Peyer's patch (tissue), 4 donors: ENCODE measurements around the gene NME5. TPM values are rescaled to one million over a fixed set of nuclear protein-coding genes. Genes with fewer than 3 reads are reported as not detected.

Source experiments
- DNase-seq, 3 donors: peaks; one replicate each; pipeline ENCODE4 v3.0.0-alpha.2; 2017 to 2019
- H3K27ac ChIP-seq, 4 donors: fragments of 200-600 bp; sonication (generic); one replicate each; pipeline ENCODE4 v1.5.1; 2016 to 2019
- H3K27me3 ChIP-seq, 2 donors: fragments of 200-600 bp; sonication (generic); one replicate each; pipeline ENCODE4 v1.5.1; 2019
- H3K36me3 ChIP-seq, 3 donors: fragments of 200-600 bp; sonication (generic); one replicate each; pipeline ENCODE4 v1.5.1; 2016 to 2019
- H3K4me1 ChIP-seq, 4 donors: fragments of 200-600 bp; sonication (generic); one replicate each; pipeline ENCODE4 v1.5.1; 2016 to 2019
- H3K4me3 ChIP-seq, 4 donors: fragments of 200-600 bp; sonication (generic); 1 replicate in 3 of 4; 2 replicates in 1 of 4; pipeline ENCODE4 v1.5.1; 2016 to 2019; ENCODE audit warnings: mild to moderate bottlenecking in 1 of 4
- H3K9me3 ChIP-seq, 4 donors: fragments of 200-600 bp; sonication (generic); one replicate each; pipeline ENCODE4 v1.5.1; 2016 to 2019; ENCODE audit warnings: mild to moderate bottlenecking in 1 of 4
- POLR2A ChIP-seq, 2 donors: fragments of 450-650 bp; IDR thresholded peaks; one replicate each; pipeline ENCODE4 v1.5.1; 2017; ENCODE audit warnings: antibody characterized with exemption in 2 of 2, mild to moderate bottlenecking in 2 of 2, moderate library complexity in 2 of 2
- total RNA-seq, 4 donors: library from RNA; depleted of rRNA; stranded (reverse); fragments of >200 nt; gene quantifications; one replicate each; pipeline ENCODE4 v1.1.0, GENCODE V29; 2016
- TF ChIP-seq, protein P1 (sequence below), 6 experiments: fragments of 450-650 bp in 4 of 6; fragments of 200-600 bp in 2 of 6; sonication (generic) in 1 of 6; IDR thresholded peaks; one replicate each; pipeline ENCODE4 v1.5.1; 2017 to 2019; ENCODE audit warnings: antibody characterized with exemption in 6 of 6, mild to moderate bottlenecking in 3 of 6, moderate library complexity in 1 of 6

The NME5 gene
- total RNA-seq, 4 donors from 2014 or later = 0.70 TPM; not detected in 3

DNA sequence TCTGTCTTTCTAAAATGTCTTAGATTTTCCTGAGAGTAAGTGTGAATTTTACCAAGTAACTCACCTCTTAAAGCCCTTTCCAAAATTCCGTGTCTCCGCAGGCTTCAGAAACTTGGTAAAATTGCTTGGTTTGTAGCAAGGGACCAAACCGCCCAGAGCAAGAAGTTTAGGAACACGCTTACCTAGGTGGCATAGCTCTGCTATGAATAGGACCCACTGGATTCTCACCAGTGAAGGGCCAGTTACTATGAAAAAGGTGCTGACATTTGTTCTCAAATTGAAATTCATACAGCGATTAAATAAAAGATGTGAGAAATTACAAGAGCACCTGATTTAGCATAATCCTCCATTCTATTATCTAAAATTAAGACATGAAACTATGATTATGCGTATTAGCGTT lies 6.7 kb downstream of the NME5 start:
- no peaks in the 10 kb centered on the region for H3K36me3 ChIP-seq
- no peaks in the 10 kb centered on the region for H3K27me3 ChIP-seq
- no peaks in the 10 kb centered on the region for H3K4me1 ChIP-seq
- peak overlapping the region in 1 of 4 donors; percentile 26 for H3K4me3 ChIP-seq
- no peak for DNase-seq
- TF ChIP-seq, protein P1, sequence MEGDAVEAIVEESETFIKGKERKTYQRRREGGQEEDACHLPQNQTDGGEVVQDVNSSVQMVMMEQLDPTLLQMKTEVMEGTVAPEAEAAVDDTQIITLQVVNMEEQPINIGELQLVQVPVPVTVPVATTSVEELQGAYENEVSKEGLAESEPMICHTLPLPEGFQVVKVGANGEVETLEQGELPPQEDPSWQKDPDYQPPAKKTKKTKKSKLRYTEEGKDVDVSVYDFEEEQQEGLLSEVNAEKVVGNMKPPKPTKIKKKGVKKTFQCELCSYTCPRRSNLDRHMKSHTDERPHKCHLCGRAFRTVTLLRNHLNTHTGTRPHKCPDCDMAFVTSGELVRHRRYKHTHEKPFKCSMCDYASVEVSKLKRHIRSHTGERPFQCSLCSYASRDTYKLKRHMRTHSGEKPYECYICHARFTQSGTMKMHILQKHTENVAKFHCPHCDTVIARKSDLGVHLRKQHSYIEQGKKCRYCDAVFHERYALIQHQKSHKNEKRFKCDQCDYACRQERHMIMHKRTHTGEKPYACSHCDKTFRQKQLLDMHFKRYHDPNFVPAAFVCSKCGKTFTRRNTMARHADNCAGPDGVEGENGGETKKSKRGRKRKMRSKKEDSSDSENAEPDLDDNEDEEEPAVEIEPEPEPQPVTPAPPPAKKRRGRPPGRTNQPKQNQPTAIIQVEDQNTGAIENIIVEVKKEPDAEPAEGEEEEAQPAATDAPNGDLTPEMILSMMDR (IDR thresholded peaks at IDR 0.05) = no peak
- no peak for TF ChIP-seq POLR2A (IDR thresholded peaks at IDR 0.05)
- H3K9me3 ChIP-seq = no peaks in the 10 kb centered on the region
- no peak overlapping the region for H3K27ac ChIP-seq

DNA sequence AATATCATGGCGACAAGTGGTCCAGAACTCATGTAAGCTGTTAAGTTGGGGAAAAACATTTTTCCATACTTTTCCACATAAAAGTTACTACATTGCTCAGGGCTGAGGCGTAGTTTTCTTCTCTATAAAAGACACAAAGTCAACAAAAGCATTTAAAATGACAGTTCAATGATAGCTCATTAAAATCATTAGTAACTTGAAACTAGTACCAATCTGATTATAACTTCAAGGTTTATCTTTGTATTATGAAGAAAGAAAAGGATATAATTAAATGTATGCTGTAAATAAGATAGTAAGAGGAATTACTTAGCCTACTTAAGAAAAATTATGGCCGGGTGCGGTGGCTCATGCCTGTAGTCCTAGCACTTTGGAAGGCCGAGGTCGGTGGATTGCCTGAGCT lies 9.9 kb downstream of the NME5 start:
- no peak for DNase-seq
- H3K27me3 ChIP-seq = no peaks in the 10 kb centered on the region
- H3K9me3 ChIP-seq = no peaks in the 10 kb centered on the region
- TF ChIP-seq, protein P1 (IDR thresholded peaks at IDR 0.05) = no peak
- TF ChIP-seq POLR2A (IDR thresholded peaks at IDR 0.05) = no peak
- no peaks in the 10 kb centered on the region for H3K4me1 ChIP-seq
- H3K36me3 ChIP-seq = no peaks in the 10 kb centered on the region
- H3K4me3 ChIP-seq = no peak overlapping the region
- no peak overlapping the region for H3K27ac ChIP-seq

DNA sequence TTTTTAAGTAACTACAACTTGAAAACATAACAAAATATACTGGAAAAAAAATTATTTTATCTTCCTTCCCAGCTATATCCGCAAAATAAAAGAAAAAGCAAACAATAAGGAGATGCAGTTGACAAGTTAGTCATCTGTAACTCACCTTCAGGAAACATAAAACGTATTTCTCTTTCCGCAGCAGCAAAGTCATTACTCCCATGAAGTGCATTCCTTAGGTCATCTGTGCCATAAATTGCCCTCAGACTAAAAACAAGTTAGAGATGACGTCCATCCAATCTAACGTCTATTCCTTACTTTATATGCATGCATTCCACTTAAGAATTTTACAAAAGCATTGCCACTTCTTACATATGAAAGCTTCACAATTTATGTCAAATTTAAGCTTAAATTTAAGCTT lies 10.9 kb downstream of the NME5 start:
- no peaks in the 10 kb centered on the region for H3K36me3 ChIP-seq
- no peak for DNase-seq
- H3K9me3 ChIP-seq = no peaks in the 10 kb centered on the region
- H3K27me3 ChIP-seq = no peaks in the 10 kb centered on the region
- no peak for TF ChIP-seq POLR2A (IDR thresholded peaks at IDR 0.05)
- TF ChIP-seq, protein P1 (IDR thresholded peaks at IDR 0.05) = no peak
- no peak overlapping the region for H3K4me3 ChIP-seq
- no peaks in the 10 kb centered on the region for H3K4me1 ChIP-seq
- H3K27ac ChIP-seq = no peak overlapping the region

DNA sequence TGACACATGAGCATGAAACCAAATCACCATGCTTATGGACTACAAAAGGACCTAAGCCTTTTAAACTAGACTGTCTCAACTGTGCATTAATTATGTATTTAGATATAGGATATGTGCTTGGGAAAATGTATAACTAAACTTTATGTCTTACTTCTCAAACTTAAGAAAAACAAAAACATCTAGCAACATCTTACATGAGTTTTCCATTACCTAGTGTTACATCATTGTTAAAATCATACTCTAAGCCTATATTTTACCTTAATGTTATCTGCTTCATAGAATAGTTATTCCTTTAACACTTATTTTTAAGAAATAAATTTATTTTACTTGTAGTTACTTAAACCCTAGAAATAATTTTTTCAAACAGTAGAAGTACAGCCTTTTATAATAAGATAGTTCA lies 24.0 kb downstream of the NME5 start:
- no peaks in the 10 kb centered on the region for H3K36me3 ChIP-seq
- DNase-seq = no peak
- H3K27me3 ChIP-seq = no peaks in the 10 kb centered on the region
- no peak overlapping the region for H3K4me3 ChIP-seq
- no peak overlapping the region for H3K27ac ChIP-seq
- no peaks in the 10 kb centered on the region for H3K9me3 ChIP-seq
- no peak for TF ChIP-seq POLR2A (IDR thresholded peaks at IDR 0.05)
- TF ChIP-seq, protein P1 (IDR thresholded peaks at IDR 0.05) = no peak
- H3K4me1 ChIP-seq = no peaks in the 10 kb centered on the region

DNA sequence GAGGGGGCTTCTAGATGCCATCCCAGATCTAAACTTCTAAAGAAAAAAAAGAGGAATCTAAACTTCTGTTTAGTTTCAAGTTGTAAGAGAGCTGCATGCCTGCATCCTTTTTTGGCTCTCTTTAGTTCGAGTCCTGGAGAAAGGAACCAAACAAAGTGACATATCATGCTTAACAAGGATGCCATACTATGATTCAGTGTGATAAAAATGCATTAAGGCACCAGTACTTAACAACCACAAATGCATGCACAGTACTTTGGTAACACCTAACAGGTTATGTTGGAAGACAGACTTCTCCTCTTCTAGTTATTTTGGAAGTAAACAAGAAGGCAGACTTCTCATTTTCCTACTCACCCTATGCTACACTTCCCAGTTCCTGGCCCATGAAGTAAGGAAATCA lies 27.3 kb downstream of the NME5 start:
- DNase-seq = no peak
- TF ChIP-seq, protein P1 (IDR thresholded peaks at IDR 0.05) = no peak
- no peak for TF ChIP-seq POLR2A (IDR thresholded peaks at IDR 0.05)
- Histone ChIP-seq H3K4me3 (no peak overlapping the region), H3K9me3 (no peaks in the 10 kb centered on the region), H3K27ac (no peak overlapping the region), H3K36me3 (no peaks in the 10 kb centered on the region), H3K4me1 (no peaks in the 10 kb centered on the region), H3K27me3 (no peaks in the 10 kb centered on the region)

DNA sequence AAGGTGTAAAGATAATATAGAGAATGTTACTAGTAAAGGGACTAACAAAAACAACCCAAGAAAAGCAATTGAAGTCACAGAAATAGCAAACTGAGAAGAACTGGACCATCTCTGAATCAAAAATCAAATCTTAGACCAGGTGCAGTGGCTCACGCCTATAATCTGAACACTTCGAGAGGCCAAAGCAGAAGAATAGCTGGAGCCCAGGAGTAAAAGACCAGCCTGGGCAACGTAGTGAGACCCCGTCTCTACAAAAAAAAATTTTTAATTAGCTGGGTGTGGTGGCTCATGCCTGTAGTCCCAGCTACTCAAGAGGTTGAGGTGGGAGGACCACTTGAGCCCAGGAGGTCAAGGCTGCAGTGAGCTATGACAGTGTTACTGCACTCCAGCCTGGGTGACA lies 28.0 kb downstream of the NME5 start:
- H3K4me1 ChIP-seq = no peaks in the 10 kb centered on the region
- no peak overlapping the region for H3K27ac ChIP-seq
- H3K4me3 ChIP-seq = no peak overlapping the region
- no peak for TF ChIP-seq POLR2A (IDR thresholded peaks at IDR 0.05)
- TF ChIP-seq, protein P1 (IDR thresholded peaks at IDR 0.05) = no peak
- DNase-seq = no peak
- no peaks in the 10 kb centered on the region for H3K9me3 ChIP-seq
- H3K36me3 ChIP-seq = no peaks in the 10 kb centered on the region
- no peaks in the 10 kb centered on the region for H3K27me3 ChIP-seq
